AG09319 (cell line): ENCODE measurements around the gene PDE4B.
"Not testable (repeated sequence)": the region's sequence is repeated elsewhere in the genome, so short reads cannot be mapped to it uniquely, and the experiment has no call there.

Source experiments
- DNase-seq: peaks from one replicate; pipeline ENCODE4 v3.0.0-alpha.2; 2010; ENCODE audit warnings: low read depth; ENCODE audit errors: extremely low read depth
- CTCF ChIP-seq: IDR thresholded peaks from 2 replicates; pipeline ENCODE4 v1.5.1; 2011; ENCODE audit warnings: low read depth, mild to moderate bottlenecking, inconsistent platforms, low read length, moderate library complexity

PDE4B gene

GRCh38 chr1:65998763-65999583 lies 206.3 kb downstream of the PDE4B start:
- DNase-seq: no peak
- no peak for TF ChIP-seq CTCF

- DNase-seq: no peak
- no peak for TF ChIP-seq CTCF
These were observed 207.4 kb downstream of the PDE4B start for GRCh38 chr1:66000033-66000637.

GRCh38 chr1:66003690-66004089 lies 211.0 kb downstream of the PDE4B start:
- TF ChIP-seq CTCF: no peak
- DNase-seq: no peak

- not testable (repeated sequence) for DNase-seq
These were observed 213.8 kb downstream of the PDE4B start for GRCh38 chr1:66006534-66006933.

GRCh38 chr1:66012106-66012784 lies 219.6 kb downstream of the PDE4B start:
- no peak for DNase-seq
- no peak for TF ChIP-seq CTCF

GRCh38 chr1:66013371-66013770 lies 220.7 kb downstream of the PDE4B start:
- no peak for DNase-seq
- TF ChIP-seq CTCF: no peak

GRCh38 chr1:66022904-66023620 lies 230.4 kb downstream of the PDE4B start:
- no peak for TF ChIP-seq CTCF
- no peak for DNase-seq
